Heart right ventricle (tissue), 16 donors: ENCODE measurements around the gene MGAM2. TPM values are rescaled to one million over a fixed set of nuclear protein-coding genes. Genes with fewer than 3 reads are reported as not detected.

ENCODE experiments used
- ATAC-seq, 8 donors: fragments of 200-7000 bp; cut with Tn5 transposase; one replicate each; pipeline ENCODE4 v1.9.1; 2020; ENCODE audit warnings: mild to moderate bottlenecking in 8 of 8, moderate library complexity in 8 of 8, moderate number of reproducible peaks in 1 of 8
- DNase-seq, 2 donors: peaks; one replicate each; pipeline ENCODE4 v3.0.0-alpha.2; 2020
- H3K27ac ChIP-seq, 10 donors: fragments of 200-600 bp; sonication (generic) in 2 of 10; one replicate each; pipeline versions ENCODE4 v1.5.0 to v1.8.0; 2020 to 2022; ENCODE audit warnings: mild to moderate bottlenecking in 3 of 10
- H3K27me3 ChIP-seq, 7 donors: fragments of 200-600 bp; one replicate each; pipeline ENCODE4 v1.8.0; 2021 to 2022; ENCODE audit warnings: mild to moderate bottlenecking in 2 of 7
- H3K36me3 ChIP-seq, 9 donors: fragments of 200-600 bp; sonication (generic) in 1 of 9; one replicate each; pipeline versions ENCODE4 v1.5.0 to v1.8.0; 2020 to 2022; ENCODE audit warnings: mild to moderate bottlenecking in 2 of 9
- H3K4me1 ChIP-seq, 9 donors: fragments of 200-600 bp; sonication (generic) in 1 of 9; one replicate each; pipeline versions ENCODE4 v1.5.0 to v1.8.0; 2020 to 2022; ENCODE audit warnings: mild to moderate bottlenecking in 4 of 9
- H3K4me3 ChIP-seq, 10 donors: fragments of 200-600 bp; sonication (generic) in 2 of 10; one replicate each; pipeline versions ENCODE4 v1.5.0 to v1.8.0; 2020 to 2022; ENCODE audit warnings: mild to moderate bottlenecking in 7 of 10, moderate library complexity in 2 of 10
- H3K9me3 ChIP-seq, 11 donors: fragments of 200-600 bp in 10 of 11; sonication (generic) in 2 of 11; one replicate each; pipeline versions ENCODE4 v1.5.0 to v1.8.0; 2013 to 2022; ENCODE audit warnings: mild to moderate bottlenecking in 2 of 11, control low read depth in 1 of 11, moderate library complexity in 1 of 11
- WGBS, 2 donors: extraction: QIAGEN DNeasy Blood & Tissue Kit; methylation state at CpG; one replicate each; pipeline ENCODE4 v1.1.7; 2013; ENCODE audit warnings: inconsistent platforms in 1 of 2; 5-methylcytosine and 5-hydroxymethylcytosine counted together
- intact Hi-C, 10 donors: fragments of 100-400 bp; cut with DNase I; formaldehyde crosslinking; loops; one replicate each; pipeline versions ENCODE4 v1.11.1 to v1.14.2; 2022
- polyA plus RNA-seq, 2 donors: library from polyadenylated mRNA; stranded (reverse); fragments of 200-250 nt; gene quantifications; one replicate each; pipeline ENCODE4 v1.2.3, GENCODE V29; 2013
- total RNA-seq, 10 donors: library from RNA; stranded (reverse); fragmentation: NEBNext Ultra II Directional in 3 of 10; extraction: Animal tissue kit (Norgen Biotek cat#: 25700) in 3 of 10; gene quantifications; one replicate each; pipeline versions ENCODE4 v1.2.1 to v1.2.4, GENCODE V29; 2021 to 2023
- TF ChIP-seq, protein P1 (sequence below), 9 donors: fragments of 200-600 bp; sonication (generic) in 2 of 9; IDR thresholded peaks; one replicate each; pipeline versions ENCODE4 v1.5.0 to v1.8.0; 2021 to 2022; ENCODE audit warnings: antibody characterized with exemption in 9 of 9, mild to moderate bottlenecking in 5 of 9, moderate library complexity in 1 of 9
- donor health status: Arrhythmogenic right ventricular cardiomyopathy.
- donor health status: ischemic (EF 13 %, LVEDD 7.1; RV severe dilation, severe dysfunction).
- donor health status: healthy with polysubstance abuse.
- donor health status: DM: no; HTN: yes; CAD: no.
- donor health status: DM: no; HTN: no; CAD: no.
- donor health status: ischemic (EF 25% LVEDD 6.9; RV normal size, moderate dysfunction).
- donor health status: ischemic (EF 25% LVEDD 5.7; RV mildly dilated, moderate dysfunction).
- donor health status: healthy.
- donor health status: DM: yes; HTN: yes; CAD: no.
- donor health status: Ischemic cardiomyopathy.
- donor health status: ischemic (EF 35%, LVEDD 5.7; RV mildly dilated, moderate dysfunction).
- donor health status: nonischemic (EF 11% LVEDD 7.7; RV severe dilation, severe dysfunction).
- donor health status: DM: yes; HTN: yes; CAD: no.
- donor health status: PGD.
- donor health status: ischemic (EF 29% LVEDD 5.4; RV normal size, mild dysfunction).
- donor health status: nonischemic (EF 23%, LVEDD 6.1; RV moderate dilation, normal function).

Gene MGAM2
- total and polyA plus RNA-seq, 12 donors, result 0.05 to 0.09 (median 0.08) TPM; not detected in 9

GRCh38 chr7:142174441-142174840 is 62.9 kb downstream of the MGAM2 start:
- WGBS, 2 donors, result 69 to 70% methylated on average over 2 of the region's 2 CpGs
- peaks cover 0 to 9% (median 0%) of the 10 kb centered on the region in 11 donors for H3K9me3 ChIP-seq
- no peak overlapping the region for H3K27ac ChIP-seq
- H3K36me3 ChIP-seq, result no peaks in the 10 kb centered on the region
- H3K4me1 ChIP-seq, result peaks cover 0 to 4% (median 0%) of the 10 kb centered on the region in 9 donors
- no peak overlapping the region for H3K4me3 ChIP-seq
- ATAC-seq (no peak), DNase-seq (no peak)
- TF ChIP-seq, protein P1, sequence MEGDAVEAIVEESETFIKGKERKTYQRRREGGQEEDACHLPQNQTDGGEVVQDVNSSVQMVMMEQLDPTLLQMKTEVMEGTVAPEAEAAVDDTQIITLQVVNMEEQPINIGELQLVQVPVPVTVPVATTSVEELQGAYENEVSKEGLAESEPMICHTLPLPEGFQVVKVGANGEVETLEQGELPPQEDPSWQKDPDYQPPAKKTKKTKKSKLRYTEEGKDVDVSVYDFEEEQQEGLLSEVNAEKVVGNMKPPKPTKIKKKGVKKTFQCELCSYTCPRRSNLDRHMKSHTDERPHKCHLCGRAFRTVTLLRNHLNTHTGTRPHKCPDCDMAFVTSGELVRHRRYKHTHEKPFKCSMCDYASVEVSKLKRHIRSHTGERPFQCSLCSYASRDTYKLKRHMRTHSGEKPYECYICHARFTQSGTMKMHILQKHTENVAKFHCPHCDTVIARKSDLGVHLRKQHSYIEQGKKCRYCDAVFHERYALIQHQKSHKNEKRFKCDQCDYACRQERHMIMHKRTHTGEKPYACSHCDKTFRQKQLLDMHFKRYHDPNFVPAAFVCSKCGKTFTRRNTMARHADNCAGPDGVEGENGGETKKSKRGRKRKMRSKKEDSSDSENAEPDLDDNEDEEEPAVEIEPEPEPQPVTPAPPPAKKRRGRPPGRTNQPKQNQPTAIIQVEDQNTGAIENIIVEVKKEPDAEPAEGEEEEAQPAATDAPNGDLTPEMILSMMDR (IDR thresholded peaks at IDR 0.05), result no peak
- no peaks in the 10 kb centered on the region for H3K27me3 ChIP-seq
- intact Hi-C loops, result no loop called here

DNA sequence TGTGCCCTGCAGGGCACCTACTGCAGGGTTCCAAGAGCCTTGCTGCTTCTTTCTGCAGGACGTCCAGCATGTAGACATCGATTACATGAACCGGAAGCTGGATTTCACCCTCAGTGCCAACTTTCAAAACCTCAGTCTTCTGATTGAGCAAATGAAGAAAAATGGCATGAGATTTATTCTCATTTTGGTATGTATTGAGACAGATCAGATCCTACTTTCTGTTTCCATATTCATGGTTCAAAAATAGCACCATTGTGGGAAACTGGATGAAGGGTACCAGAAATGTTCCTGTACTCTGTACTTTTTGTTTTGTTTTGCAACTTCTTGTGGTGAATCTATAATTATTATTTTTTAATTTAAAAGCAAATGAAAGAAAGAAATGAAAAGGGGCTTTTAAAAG is 64.1 kb downstream of the MGAM2 start:
- H3K4me1 ChIP-seq, result peaks cover 0 to 4% (median 0%) of the 10 kb centered on the region in 9 donors
- no peak for DNase-seq
- peaks cover 0 to 9% (median 0%) of the 10 kb centered on the region in 11 donors for H3K9me3 ChIP-seq
- H3K27ac ChIP-seq, result no peak overlapping the region
- H3K27me3 ChIP-seq, result no peaks in the 10 kb centered on the region
- TF ChIP-seq, protein P1 (IDR thresholded peaks at IDR 0.05), result no peak
- H3K36me3 ChIP-seq, result no peaks in the 10 kb centered on the region
- intact Hi-C loops, result no loop called here
- no peak for ATAC-seq
- no peak overlapping the region for H3K4me3 ChIP-seq
- 85 to 89% methylated on average over 3 of the region's 3 CpGs for WGBS, 2 donors

DNA sequence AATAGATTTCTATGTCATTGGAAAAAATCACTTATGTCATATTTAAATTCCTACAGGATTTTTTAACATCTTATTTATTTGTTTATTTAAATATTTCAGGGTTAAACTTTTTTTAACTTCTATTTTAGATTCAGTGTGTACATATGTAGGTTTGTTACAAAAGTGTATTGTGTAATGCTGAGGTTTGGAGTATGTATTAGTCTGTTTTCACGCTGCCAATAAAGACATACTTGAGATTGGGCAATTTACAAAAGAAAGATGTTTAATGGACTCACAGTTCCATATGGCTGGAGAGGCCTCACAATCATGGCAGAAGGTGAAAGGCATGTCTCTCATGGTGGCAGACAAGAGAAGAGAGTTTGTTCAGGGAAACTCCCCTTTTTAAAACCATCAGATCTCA is 65.4 kb downstream of the MGAM2 start:
- ATAC-seq, result no peak
- 78 to 81% methylated on average over 1 of the region's 1 CpG for WGBS, 2 donors
- TF ChIP-seq, protein P1 (IDR thresholded peaks at IDR 0.05), result no peak
- H3K27me3 ChIP-seq, result no peaks in the 10 kb centered on the region
- H3K4me1 ChIP-seq, result peaks cover 0 to 4% (median 0%) of the 10 kb centered on the region in 9 donors
- H3K36me3 ChIP-seq, result no peaks in the 10 kb centered on the region
- H3K4me3 ChIP-seq, result no peak overlapping the region
- DNase-seq, result no peak
- H3K9me3 ChIP-seq, result peaks cover 0 to 9% (median 0%) of the 10 kb centered on the region in 11 donors
- no peak overlapping the region for H3K27ac ChIP-seq
- intact Hi-C loops, result no loop called here

DNA sequence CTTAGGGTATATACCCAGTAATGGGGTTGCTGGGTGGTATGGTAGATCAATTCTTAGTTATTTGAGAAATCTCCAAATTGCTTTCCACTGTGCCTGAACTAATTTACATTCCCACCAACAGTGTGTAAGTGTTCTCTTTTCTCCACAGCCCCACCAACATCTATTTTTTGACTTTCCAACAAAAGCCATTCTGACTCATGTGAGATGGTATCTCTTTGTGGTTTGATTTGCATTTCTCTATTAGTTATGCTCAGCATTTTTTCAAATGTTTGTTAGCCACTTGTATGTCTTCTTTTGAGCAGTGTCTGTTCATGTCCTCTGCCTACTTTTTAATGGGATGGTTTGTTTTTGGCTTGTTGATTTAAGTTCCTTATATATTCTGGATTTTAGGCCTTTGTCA is 66.4 kb downstream of the MGAM2 start:
- TF ChIP-seq, protein P1 (IDR thresholded peaks at IDR 0.05), result no peak
- H3K4me3 ChIP-seq, result no peak overlapping the region
- H3K4me1 ChIP-seq, result peaks cover 0 to 4% (median 0%) of the 10 kb centered on the region in 9 donors
- DNase-seq, result no peak
- H3K9me3 ChIP-seq, result peaks cover 0 to 9% (median 0%) of the 10 kb centered on the region in 11 donors
- no peaks in the 10 kb centered on the region for H3K27me3 ChIP-seq
- ATAC-seq, result no peak
- no peak overlapping the region for H3K27ac ChIP-seq
- intact Hi-C loops, result no loop called here
- H3K36me3 ChIP-seq, result no peaks in the 10 kb centered on the region
